HG02973 (cell line): Measurements from ENCODE around the gene MRAP2.
A peak's percentile ranks its signal among the peaks of the same experiment; 100 is the strongest.

Source experiments
- ATAC-seq: cut with Tn5 transposase; IDR thresholded peaks from one replicate; pipeline ENCODE4 v1.9.1; 2021; ENCODE audit warnings: moderate library complexity; ENCODE audit not compliant: unreplicated experiment

The MRAP2 gene

GRCh38 chr6:84033523-84034451 lies at the start of gene MRAP2:
Gene MRAP2, plus strand, starts transcription at chr6:84033772. Its CDS starts 21,547 bp downstream, at chr6:84055319.
- peak; percentile 59 for ATAC-seq

- ATAC-seq = no peak
Measured at GRCh38 chr6:83984411-83984810, 49.2 kb upstream of the MRAP2 start.

- ATAC-seq = no peak
Measured at GRCh38 chr6:83985308-83985713, 48.3 kb upstream of the MRAP2 start.

GRCh38 chr6:83985715-83986114 lies 47.9 kb upstream of the MRAP2 start:
- ATAC-seq = no peak

- ATAC-seq = no peak
Measured at GRCh38 chr6:83998021-83998584, 35.5 kb upstream of the MRAP2 start.

GRCh38 chr6:84001119-84001518 lies 32.5 kb upstream of the MRAP2 start:
- ATAC-seq = no peak

GRCh38 chr6:84002226-84002625 lies 31.3 kb upstream of the MRAP2 start:
- ATAC-seq = no peak

- ATAC-seq = no peak
Measured at GRCh38 chr6:84003131-84003530, 30.4 kb upstream of the MRAP2 start.

- ATAC-seq = no peak
Measured at GRCh38 chr6:84003654-84004053, 29.9 kb upstream of the MRAP2 start.

- ATAC-seq = no peak
Measured at GRCh38 chr6:84007871-84008270, 25.7 kb upstream of the MRAP2 start.

- ATAC-seq = no peak
Measured at GRCh38 chr6:84013354-84013753, 20.2 kb upstream of the MRAP2 start.

GRCh38 chr6:84013931-84014330 lies 19.6 kb upstream of the MRAP2 start:
- no peak for ATAC-seq

GRCh38 chr6:84016029-84016428 lies 17.5 kb upstream of the MRAP2 start:
- no peak for ATAC-seq

GRCh38 chr6:84017709-84018452 lies 15.7 kb upstream of the MRAP2 start:
- peak; percentile 72 for ATAC-seq

GRCh38 chr6:84018453-84019061 lies 15.0 kb upstream of the MRAP2 start:
- ATAC-seq = no peak

GRCh38 chr6:84019141-84019841 lies 14.3 kb upstream of the MRAP2 start:
- no peak for ATAC-seq

GRCh38 chr6:84019842-84020211 lies 13.7 kb upstream of the MRAP2 start:
- ATAC-seq = no peak

GRCh38 chr6:84021625-84022024 lies 11.9 kb upstream of the MRAP2 start:
- no peak for ATAC-seq

- ATAC-seq = no peak
Measured at GRCh38 chr6:84026721-84027164, 6.8 kb upstream of the MRAP2 start.

GRCh38 chr6:84027340-84028181 lies 6.0 kb upstream of the MRAP2 start:
- no peak for ATAC-seq
